Hematopoietic multipotent progenitor cell treated with erythropoietin and hydrocortisone succinate and interleukin-3 and kit ligand, for 8 days (in vitro differentiated cells): ENCODE measurements around the gene DACT2.

ENCODE experiments used
- DNase-seq: peaks from one replicate; pipeline ENCODE4 v3.0.0-alpha.2; 2015

Gene DACT2

DNA sequence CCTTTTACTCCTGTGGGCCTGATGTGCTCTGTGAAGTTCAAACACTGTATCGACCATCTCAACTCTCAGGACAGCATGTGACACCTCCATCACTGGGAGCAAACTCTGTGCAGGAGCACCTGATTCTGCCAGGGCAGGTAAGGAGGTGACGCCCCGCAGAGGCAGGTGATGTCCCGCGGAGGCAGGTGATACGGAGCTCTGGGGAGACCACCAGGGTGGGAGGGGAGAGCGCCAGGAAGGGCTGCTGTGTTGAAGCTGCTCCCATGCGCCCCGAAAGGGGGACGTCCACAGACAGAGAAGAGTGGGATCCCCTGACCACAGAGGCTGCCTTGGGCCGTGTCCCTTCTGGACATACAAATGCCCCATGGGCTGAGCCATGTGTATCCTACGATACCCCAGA is 58.3 kb downstream of the DACT2 start:
- DNase-seq = no peak

DNA sequence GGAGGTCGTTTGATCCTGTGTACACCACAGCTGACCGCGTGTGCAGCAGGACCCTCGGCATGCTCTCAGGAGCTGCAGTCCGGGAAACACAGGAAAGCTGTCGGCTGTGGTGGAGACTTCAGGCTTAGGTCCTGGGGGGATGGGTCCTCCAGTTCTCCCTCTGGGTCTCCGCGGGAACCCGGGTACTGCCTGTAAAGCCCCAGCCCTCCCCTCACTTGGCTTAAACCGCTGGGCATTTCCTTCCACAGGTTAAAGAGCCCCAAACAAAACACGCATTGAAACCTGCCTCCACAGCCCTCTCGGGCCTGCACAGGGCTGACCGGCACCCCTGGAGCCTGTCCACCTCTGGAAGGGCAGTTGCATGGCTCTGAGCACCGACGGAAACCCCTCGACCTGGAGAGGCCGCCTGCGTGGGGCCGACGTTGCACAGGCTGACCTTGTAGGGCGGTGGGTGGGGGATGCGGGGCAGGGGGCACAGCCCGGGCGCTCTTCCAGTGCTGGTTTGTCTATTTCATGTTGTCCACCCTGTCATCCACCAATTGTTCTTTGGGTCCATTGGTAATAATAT is 59.1 kb downstream of the DACT2 start:
- no peak for DNase-seq

DNA sequence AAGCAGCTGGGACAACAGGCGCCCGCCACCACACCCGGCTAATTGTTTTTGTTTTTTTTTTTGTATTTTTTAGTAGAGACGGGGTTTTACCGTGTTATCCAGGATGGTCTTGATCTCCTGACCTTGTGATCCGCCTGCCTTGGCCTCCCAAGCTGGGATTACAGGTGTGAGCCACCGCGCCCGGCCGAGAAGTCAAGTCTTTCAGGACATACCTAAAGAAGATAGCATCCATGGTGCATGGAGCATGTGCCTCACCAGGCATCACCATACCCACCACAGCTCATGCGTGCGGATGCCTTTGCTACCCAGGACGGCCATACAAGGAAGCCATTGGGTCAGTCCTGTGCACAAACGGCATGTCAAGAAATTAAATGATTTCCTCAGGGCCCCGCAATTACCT is 60.8 kb downstream of the DACT2 start:
- no peak for DNase-seq

DNA sequence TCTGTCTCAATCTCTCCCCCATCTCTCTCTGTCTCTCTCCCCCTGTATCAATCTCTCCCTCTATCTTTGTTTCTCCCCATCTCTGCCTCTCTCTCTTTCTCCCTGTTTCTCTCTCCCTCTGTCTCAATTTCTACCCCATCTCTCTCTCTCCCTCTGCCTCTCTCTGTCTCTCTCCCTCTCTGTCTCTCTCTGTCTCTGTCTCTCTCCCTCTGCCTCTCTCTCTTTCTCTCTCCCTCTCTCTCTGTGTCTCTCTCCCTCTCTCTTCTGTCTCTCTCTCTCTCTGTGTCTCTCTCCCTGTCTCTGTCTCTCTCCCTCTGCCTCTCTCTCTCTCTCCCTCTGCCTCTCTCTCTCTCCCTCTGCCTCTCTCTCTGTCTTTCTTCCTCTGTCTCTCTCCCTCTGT is 62.6 kb downstream of the DACT2 start:
- DNase-seq = no peak
